AG08395 (cell line): ENCODE data around the gene MBD2.
A peak's percentile ranks its signal among the peaks of the same experiment; 100 is the strongest.
"Not testable (repeated sequence)": the region's sequence is repeated elsewhere in the genome, so short reads cannot be mapped to it uniquely, and the experiment has no call there.

Source experiments
- DNase-seq: peaks from one replicate; pipeline ENCODE4 v3.0.0; 2012; ENCODE audit warnings: mixed read lengths, low spot score

MBD2 gene

GRCh38 chr18:54149078-54149697 is 75.3 kb downstream of the MBD2 start:
- DNase-seq: peak; percentile 92

GRCh38 chr18:54148678-54149077 is 75.8 kb downstream of the MBD2 start:
- no peak for DNase-seq

GRCh38 chr18:54148151-54148550 is 76.3 kb downstream of the MBD2 start:
- DNase-seq: no peak

GRCh38 chr18:54147439-54147838 is 77.0 kb downstream of the MBD2 start:
- DNase-seq: no peak

GRCh38 chr18:54141041-54141608 is 83.3 kb downstream of the MBD2 start:
- no peak for DNase-seq

GRCh38 chr18:54140641-54141040 is 83.8 kb downstream of the MBD2 start:
- peak; percentile 54 for DNase-seq

- no peak for DNase-seq
These were observed 89.3 kb downstream of the MBD2 start for GRCh38 chr18:54135216-54135615.

- DNase-seq: no peak
These were observed 90.4 kb downstream of the MBD2 start for GRCh38 chr18:54134053-54134452.

GRCh38 chr18:54130631-54131030 is 93.8 kb downstream of the MBD2 start:
- DNase-seq: no peak

GRCh38 chr18:54130177-54130576 is 94.3 kb downstream of the MBD2 start:
- DNase-seq: no peak

- no peak for DNase-seq
These were observed 94.9 kb downstream of the MBD2 start for GRCh38 chr18:54129448-54130067.

- DNase-seq: peak; percentile 67
These were observed 96.6 kb downstream of the MBD2 start for GRCh38 chr18:54127759-54128378.

GRCh38 chr18:54125429-54125828 is 99.0 kb downstream of the MBD2 start:
- no peak for DNase-seq

GRCh38 chr18:54123720-54124440 is 100.6 kb downstream of the MBD2 start:
- not testable (repeated sequence) for DNase-seq

- peak; percentile 58 for DNase-seq
These were observed 104.9 kb downstream of the MBD2 start for GRCh38 chr18:54119524-54120019.

- DNase-seq: no peak
These were observed 106.4 kb downstream of the MBD2 start for GRCh38 chr18:54117853-54118773.

GRCh38 chr18:54116541-54117257 is 107.8 kb downstream of the MBD2 start:
- no peak for DNase-seq

GRCh38 chr18:54112356-54112755 is 112.1 kb downstream of the MBD2 start:
- no peak for DNase-seq

GRCh38 chr18:54109131-54109683 is 115.3 kb downstream of the MBD2 start:
- peak; percentile 10 for DNase-seq

- no peak for DNase-seq
These were observed 122.3 kb downstream of the MBD2 start for GRCh38 chr18:54102123-54102522.
